GM20431 (cell line): ENCODE data around the gene GPR33.
"Not testable (repeated sequence)": the region's sequence is repeated elsewhere in the genome, so short reads cannot be mapped to it uniquely, and the experiment has no call there.

ENCODE experiments used
- in situ Hi-C: fragments of 300-500 bp; cut with MseI, MboI; formaldehyde crosslinking; loops from one replicate; pipeline ENCODE4 v1.15.0; 2020; ENCODE audit warnings: low sequenced_read_pairs; ENCODE audit not compliant: unreplicated experiment

Gene GPR33

DNA sequence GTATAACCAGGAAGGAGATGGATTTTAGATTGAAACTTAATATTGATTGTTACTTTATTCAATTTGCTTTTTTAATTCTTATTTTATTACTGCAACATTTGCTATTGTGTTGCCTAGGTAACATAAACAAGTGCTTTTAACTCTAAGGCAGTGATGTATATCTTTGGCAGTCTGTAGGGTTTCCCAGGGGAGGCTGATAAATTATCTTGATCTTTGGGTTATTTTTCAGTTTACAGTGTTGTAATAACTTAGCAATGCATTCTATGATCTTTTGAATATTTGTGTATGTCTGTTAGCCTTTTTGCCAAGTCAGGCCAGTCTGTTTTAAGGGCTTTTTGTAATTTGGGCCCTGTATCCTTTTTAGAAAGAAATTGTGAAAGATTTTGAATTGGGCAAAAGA, 22.7 kb downstream of the GPR33 start:
- in situ Hi-C loops = no loop called here

DNA sequence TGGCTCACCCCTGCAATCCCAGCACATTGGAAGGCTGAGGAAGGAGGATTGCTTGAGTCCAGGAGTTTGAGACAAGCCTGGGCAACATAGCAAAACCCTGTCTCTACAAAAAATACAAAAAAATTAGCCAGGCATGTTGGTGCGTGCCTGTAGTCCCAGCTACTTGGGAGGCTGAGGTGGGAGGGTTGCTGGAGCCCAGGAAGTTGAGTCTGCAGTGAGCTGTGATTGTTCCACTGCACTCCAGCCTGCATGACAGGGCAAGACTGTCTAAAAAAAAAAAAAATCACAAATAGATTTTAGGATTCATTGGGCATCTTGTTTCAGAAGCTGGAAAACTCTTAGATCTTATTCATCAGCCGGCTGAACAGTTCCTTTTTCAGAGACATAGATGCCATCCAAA, 25.4 kb downstream of the GPR33 start:
- in situ Hi-C loops = not testable (repeated sequence)

DNA sequence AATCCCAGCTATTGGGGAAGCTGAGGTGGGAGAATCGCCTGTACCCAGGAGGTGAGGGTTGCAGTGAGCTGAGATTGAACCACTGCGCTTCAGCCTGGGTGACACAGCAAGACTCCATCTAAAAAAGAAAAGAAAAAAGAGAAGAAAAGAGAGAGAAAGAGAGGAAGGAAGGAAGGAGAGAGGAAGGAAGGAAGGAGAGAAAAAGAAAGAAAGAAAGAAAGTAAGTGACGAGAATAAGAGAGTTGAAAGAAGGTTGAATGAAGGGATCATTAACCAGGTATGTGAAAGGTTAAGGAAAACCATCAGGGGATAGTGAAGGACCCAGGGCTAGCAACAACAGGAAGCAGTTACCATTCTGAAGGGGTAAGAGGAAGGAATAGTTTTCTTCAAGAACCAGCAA, 26.3 kb downstream of the GPR33 start:
- in situ Hi-C loops = no loop called here

DNA sequence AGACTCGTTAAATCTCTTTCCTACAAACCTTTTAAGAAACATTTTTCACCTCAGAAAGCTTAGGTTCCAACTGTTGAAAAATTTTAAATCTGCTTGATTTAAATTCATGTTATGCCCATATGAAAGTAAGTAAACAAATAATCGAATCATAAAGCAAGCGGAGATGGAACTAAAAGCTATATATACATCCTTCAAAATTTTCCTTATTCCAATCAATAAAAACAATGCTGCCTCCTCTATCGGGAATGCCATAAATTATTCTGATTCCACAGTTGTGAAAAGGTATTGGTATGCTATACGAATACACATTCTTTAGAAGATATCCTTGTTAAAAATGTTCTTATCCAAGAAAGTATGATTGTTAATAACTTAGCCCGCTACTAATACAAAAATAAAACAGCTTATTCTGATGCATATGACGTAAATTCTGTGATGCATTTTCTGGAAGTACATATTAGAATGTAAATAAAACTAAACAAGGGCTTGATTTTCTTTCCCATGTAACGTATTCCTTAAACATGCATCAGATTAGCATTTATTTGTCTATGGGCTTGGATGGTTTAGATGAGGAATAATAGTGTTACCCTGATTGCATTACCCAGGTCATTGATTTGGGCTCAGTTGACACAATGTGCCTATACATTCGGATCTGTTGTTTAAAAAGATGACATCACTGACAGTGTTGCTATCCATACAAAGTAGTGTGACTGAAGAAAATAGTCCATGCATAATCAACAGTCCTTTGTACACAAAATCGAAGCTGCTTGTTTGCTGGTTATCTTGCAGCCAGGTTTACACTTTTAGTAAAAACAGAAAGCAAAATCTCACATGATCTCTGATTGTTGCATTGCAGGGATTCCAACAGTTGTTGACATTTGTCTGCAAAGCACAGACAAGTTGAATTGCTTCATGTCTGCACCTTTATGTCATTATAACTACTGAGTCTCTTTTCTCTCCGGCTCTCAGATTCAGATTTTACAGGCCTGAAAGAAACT, 29.9 kb downstream of the GPR33 start:
- in situ Hi-C loops = no loop called here

DNA sequence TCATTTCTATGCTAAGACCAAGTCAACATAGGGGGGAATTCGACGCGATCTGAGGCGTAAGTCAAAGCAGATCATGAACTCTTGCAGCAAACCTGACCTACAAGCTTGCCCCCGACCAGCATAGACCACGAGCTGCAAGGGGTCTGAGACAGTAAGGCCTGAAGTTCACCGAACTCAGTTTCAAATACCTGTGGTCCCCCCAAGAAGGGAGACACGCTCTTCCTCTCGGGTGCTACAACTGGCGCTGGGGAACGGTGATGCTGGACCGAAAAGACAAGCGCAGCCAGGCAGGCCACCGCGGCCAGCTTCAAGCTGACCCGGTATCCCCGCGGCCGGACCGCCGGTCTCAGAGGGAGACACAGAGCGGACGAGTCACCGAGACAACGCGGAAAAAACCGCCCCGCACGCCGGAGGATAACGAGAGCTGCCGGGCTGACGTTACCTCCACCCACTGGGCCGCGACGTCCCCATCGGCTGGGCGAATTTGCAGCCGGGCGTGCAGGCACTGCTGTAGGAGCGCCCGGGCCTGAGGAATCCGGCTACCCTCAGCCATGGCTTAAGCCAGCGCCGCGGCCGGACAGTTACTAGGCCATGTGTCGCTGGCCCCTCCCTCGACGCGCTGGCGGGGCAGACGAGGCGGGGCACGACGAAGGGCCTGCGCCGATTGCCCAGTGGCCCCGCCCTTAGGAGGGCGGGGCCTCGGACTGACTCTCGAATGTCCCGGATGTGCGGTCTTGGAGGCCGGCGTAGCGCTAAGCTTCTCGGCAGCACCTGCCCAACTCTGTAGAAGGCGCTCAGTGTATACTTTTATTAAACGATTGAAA, 30.8 kb downstream of the GPR33 start, which contains the start of gene DTD2:
Gene DTD2 (minus strand): TSS at position 666 of the 824 bp plus-strand sequence. CDS start 113 bp downstream, at position 553.
- in situ Hi-C loops = no loop called here

DNA sequence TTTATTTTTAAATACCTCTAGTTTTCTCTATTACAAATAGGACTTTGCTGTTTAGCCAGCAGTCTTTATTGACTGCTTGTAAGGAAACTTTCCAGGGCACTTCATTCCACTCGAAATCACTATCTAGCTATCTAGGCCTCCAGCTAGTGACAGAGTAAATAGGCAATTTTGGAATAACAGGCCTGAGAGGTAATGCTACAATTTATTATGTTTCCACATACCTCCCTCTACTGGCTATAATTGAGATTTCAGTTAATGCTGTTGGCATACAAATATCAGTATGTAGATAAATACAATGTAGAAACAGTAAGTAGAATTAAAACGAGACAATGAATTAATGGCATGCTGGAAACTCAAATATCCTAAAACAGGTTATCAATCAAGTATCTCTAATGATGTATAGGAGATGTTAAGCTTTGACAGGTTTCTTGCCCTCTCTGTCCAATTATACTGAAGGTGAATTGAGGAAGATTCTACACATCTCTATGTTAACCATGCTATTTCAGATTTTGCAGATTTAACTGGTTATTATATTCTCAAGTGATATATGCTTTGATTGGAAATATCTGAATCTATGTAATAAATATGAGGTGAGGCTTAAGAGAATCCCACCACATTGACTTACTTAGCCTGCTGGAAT, 37.7 kb downstream of the GPR33 start:
- in situ Hi-C loops = no loop called here

DNA sequence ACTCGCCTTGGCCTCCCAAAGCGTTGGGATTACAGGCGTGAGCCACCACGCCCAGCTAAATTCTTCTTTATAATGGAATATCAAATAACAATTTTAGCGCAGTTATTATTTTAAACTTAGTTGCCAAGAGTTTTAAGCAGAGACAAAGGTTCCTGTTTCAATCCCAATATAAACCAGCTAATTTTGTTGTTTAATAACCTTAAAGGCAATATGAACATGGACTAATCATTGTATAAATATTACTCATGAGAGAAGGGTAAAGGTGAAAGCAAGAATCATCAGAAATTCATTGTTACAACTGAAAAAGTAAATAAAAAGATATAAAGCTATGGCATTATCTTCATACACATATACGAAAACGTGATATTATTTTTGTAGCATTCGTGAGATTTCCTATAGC, 38.7 kb downstream of the GPR33 start:
- in situ Hi-C loops = no loop called here

DNA sequence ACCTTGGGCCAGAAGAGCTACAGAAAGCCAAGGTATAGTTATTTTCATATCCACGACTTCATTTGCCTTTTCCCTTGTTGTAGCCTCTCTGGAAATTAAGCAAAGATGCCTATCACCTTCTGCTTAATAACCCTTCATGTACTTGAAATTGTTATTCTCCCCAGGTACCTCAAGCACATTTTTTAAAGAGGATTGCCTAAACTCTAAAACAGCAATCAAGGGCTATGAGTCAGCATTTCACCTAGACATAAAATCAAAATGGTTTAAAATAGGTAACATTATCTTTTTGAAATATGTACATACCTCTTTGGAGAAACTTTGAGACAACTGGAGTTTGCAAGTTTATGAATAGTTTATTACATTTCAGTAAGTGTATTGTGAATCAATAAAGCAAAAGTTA, 42.1 kb downstream of the GPR33 start:
- in situ Hi-C loops = no loop called here

DNA sequence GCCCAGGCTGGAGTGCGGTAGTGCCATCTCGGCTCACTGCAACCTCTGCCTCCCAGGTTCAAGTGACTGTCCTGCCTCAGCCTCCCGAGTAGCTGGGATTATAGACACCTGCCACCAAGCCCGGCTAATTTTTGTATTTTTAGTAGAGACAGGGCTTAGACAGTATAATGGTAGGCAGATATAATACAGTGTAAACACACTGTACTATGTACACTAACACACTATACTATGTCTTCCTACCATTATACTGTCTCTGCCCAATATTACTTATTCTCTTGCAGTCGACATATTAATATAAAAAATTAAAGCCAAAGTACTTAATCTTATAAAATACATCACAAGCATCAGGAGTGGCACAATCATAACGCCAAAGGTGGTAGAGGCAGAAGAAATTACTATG, 45.6 kb downstream of the GPR33 start:
- in situ Hi-C loops = no loop called here

DNA sequence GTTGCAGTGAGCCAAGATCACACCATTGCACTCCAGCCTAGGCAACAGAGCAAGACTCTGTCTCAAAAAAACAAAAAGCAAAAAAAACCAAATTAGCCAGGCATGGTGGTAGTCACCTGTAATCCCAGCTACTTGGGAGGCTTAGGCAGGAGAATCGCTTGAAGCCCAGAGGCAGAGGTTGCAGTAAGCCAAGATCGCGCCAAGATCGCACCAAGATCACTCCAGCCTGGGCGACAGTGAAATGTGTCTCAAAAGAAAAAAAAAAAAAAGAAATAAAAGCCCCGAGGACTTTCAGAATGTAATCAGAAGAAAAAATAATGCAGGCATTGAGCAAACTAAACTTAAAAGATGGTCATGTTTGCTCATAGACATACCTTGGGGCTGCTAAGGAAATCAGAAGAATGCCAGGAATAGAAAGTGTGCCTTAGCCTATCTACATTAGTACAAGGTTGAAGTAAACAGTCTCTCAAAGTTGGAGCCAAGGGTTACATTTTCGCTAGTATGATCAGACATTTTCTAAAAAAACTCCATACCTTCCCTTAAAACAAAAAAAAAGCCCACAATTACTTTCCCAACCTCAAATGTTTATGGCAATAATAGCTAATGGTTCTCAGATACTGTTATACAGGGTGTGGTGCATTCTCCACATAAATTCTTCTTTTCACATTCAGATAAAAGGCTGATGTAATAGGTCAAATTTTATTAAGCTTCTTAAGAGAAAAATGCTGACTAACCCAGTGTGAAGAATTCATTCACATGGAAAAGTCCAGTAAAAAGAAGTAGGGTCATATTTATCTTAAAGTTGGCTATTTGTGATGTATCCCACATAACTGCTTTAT, 46.3 kb downstream of the GPR33 start:
- in situ Hi-C loops = no loop called here

DNA sequence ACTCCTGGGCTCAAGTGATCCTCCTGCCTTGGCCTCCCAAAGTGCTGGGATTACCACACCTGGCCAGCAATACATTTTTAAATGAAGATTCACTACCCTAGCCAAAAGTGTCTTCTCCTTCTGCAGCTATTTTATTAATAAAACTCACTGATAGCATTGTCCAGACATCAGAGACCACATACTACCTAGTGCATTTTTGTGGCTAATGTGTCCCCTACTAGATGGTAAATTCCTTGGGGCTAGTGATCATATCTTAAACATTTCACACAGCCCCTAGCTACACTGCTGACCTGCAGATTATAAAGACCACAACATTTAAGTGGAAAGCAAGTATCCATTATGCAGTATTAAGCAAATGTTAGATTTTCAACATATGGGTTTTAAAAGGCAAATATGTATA, 47.6 kb downstream of the GPR33 start:
- in situ Hi-C loops = no loop called here

DNA sequence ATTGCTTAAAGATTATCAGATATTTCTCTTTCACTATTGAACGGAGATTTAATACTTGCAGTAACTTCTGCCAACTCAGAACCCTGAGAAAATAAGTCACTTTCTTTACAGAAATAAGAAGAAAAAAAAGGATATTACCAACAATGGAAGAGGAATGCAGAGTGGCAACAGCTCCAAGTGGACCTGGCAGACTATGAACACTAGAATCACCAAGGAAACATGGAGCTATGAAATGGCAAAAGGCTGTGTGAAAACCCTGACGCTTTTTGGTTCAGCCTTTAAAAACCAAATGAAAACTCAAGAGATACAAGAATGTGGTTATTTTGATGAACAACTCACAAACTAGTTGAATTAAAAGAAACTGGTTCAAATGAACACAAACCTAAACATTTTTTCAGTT, 48.3 kb downstream of the GPR33 start:
- in situ Hi-C loops = no loop called here

DNA sequence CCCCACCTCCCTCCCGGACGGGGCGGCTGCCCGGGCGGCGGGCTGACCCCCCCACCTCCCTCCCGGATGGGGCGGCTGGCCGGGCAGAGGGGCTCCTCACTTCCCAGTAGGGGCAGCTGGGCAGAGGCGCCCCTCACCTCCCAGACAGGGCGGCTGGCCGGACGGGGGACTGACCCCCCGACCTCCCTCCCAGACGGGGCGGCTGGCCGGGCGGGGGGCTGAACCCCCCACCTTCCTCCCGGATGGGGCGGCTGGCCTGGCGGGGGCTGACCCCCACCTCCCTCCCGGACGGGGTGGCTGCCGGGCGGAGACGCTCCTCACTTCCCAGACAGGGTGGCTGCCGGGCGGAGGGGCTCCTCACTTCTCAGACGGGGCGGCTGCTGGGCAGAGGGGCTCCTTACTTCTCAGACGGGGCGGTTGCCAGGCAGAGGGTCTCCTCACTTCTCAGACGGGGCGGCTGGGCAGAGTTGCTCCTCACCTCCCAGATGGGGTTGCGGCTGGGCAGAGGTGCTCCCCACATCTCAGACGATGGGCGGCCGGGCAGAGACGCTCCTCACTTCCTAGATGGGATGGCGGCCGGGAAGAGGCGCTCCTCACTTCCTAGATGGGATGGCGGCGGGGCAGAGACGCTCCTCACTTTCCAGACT, 50.7 kb downstream of the GPR33 start:
- in situ Hi-C loops = not testable (repeated sequence)

DNA sequence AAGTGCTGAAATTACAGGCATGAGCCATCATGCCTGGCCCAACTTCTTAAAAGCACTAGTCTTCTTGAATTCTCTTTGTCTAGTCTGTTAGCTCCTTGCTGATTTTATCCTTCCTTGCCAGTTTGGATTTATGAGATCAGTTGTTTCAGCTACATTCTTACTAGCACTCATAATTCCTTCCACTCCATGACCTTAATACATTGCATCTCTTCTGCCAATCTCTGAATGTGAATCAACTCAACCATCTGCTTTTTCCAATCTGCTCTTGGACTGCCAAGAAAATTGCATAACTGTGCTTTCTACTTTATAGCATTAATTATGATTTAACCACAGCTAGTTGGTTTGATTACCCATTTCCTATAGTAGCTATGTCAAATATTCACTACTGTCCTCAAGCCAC, 52.6 kb downstream of the GPR33 start:
- in situ Hi-C loops = no loop called here
